Naive thymus-derived CD4-positive, alpha-beta T cell (primary cell): Measurements from ENCODE around the gene RABEP1. TPM values are rescaled to one million over a fixed set of nuclear protein-coding genes. Genes with fewer than 3 reads are reported as not detected.
A peak's percentile ranks its signal among the peaks of the same experiment; 100 is the strongest.
"Not testable (repeated sequence)": the region's sequence is repeated elsewhere in the genome, so short reads cannot be mapped to it uniquely, and the experiment has no call there.

Experiments used
- ATAC-seq: fragments of 150-1000 bp; cut with Tn5 transposase; 2 replicates; pipeline ENCODE4 v1.10.0; 2021; ENCODE audit warnings: mild to moderate bottlenecking, moderate library complexity
- CTCF ChIA-PET: fragments of 350-600 bp; sonication (Branson Sonifier 250); formaldehyde crosslinking; loops from one replicate; lab custom pipeline; 2021; ENCODE audit warnings: antibody characterized with exemption; lab: Charles Lee
- POLR2A ChIA-PET: fragments of 350-600 bp; sonication (Branson Sonifier 250); formaldehyde crosslinking; loops from one replicate; lab custom pipeline; 2021; ENCODE audit warnings: antibody characterized with exemption, inconsistent platforms; lab: Charles Lee
- DNase-seq, 9 donors: peaks; one replicate each; pipeline versions ENCODE4 v3.0.0 to v3.0.0-alpha.2; 2020 to 2022; ENCODE audit warnings: mixed read lengths in 1 of 9
- H3K27ac ChIP-seq: one replicate; pipeline ENCODE4 v1.7.0; 2013; ENCODE audit warnings: mild to moderate bottlenecking, low read depth, low read length, moderate library complexity
- H3K27me3 ChIP-seq, 2 donors: one replicate each; pipeline ENCODE4 v1.7.0; 2013; ENCODE audit warnings: low read length in 2 of 2, mild to moderate bottlenecking in 2 of 2, moderate library complexity in 2 of 2; ENCODE audit not compliant: control insufficient read depth in 2 of 2, insufficient read depth in 2 of 2
- H3K36me3 ChIP-seq, 3 experiments: 1 replicate in 2 of 3; 2 replicates in 1 of 3; pipeline ENCODE4 v1.7.0; 2013; ENCODE audit warnings: low read length in 3 of 3, mild to moderate bottlenecking in 3 of 3, moderate library complexity in 1 of 3; ENCODE audit not compliant: insufficient read depth in 3 of 3, control insufficient read depth in 2 of 3
- H3K4me1 ChIP-seq, 2 donors: one replicate each; pipeline ENCODE4 v1.7.0; 2013; ENCODE audit warnings: low read length in 2 of 2, mild to moderate bottlenecking in 2 of 2, moderate library complexity in 1 of 2; ENCODE audit not compliant: control insufficient read depth in 2 of 2, insufficient read depth in 2 of 2
- H3K4me3 ChIP-seq: 2 replicates; pipeline ENCODE4 v1.7.0; 2013; ENCODE audit warnings: mild to moderate bottlenecking, low read length
- H3K9me3 ChIP-seq, 3 experiments: 1 replicate in 2 of 3; 2 replicates in 1 of 3; pipeline ENCODE4 v1.7.0; 2013; ENCODE audit warnings: low read length in 3 of 3; ENCODE audit not compliant: control insufficient read depth in 2 of 3
- H3K27ac Mint-ChIP-seq, 9 donors: one replicate each; pipeline ENCODE4 v1.8.0; 2020 to 2022; ENCODE audit warnings: mixed read lengths in 9 of 9, mild to moderate bottlenecking in 8 of 9, moderate library complexity in 5 of 9, inconsistent platforms in 2 of 9
- H3K27me3 Mint-ChIP-seq, 5 donors: one replicate each; pipeline ENCODE4 v1.8.0; 2021 to 2022; ENCODE audit warnings: mixed read lengths in 5 of 5, mild to moderate bottlenecking in 1 of 5
- H3K36me3 Mint-ChIP-seq, 5 donors: one replicate each; pipeline ENCODE4 v1.8.0; 2020 to 2022; ENCODE audit warnings: mixed read lengths in 5 of 5, mild to moderate bottlenecking in 3 of 5, inconsistent platforms in 1 of 5
- H3K4me1 Mint-ChIP-seq, 7 donors: one replicate each; pipeline ENCODE4 v1.8.0; 2020 to 2022; ENCODE audit warnings: mixed read lengths in 7 of 7, mild to moderate bottlenecking in 3 of 7, inconsistent platforms in 1 of 7
- H3K4me3 Mint-ChIP-seq, 10 donors: one replicate each; pipeline ENCODE4 v1.8.0; 2020 to 2022; ENCODE audit warnings: mild to moderate bottlenecking in 10 of 10, mixed read lengths in 10 of 10, moderate library complexity in 6 of 10, inconsistent platforms in 2 of 10
- H3K9me3 Mint-ChIP-seq, 11 donors: one replicate each; pipeline ENCODE4 v1.8.0; 2020 to 2022; ENCODE audit warnings: mixed read lengths in 11 of 11, mild to moderate bottlenecking in 4 of 11, inconsistent platforms in 1 of 11, moderate library complexity in 1 of 11
- intact Hi-C, 2 donors: fragments of 100-400 bp; cut with micrococcal nuclease; formaldehyde crosslinking; loops; one replicate each; pipeline ENCODE4 v1.15.1; 2023
- polyA plus RNA-seq, 2 donors: library from polyadenylated mRNA; unstranded; fragments of 300-500 nt; fragmentation: Illumina TruSeq; gene quantifications; one replicate each; pipeline ENCODE4 v1.2.3, GENCODE V29; 2021
- total RNA-seq, 6 experiments: library from RNA in 5 of 6; stranded (reverse) in 5 of 6; gene quantifications; 1 replicate in 5 of 6; 2 replicates in 1 of 6; pipeline ENCODE4 v1.2.3 and lab custom pipeline; 2021 to 2026

RABEP1 gene
- total and polyA plus RNA-seq, 7 experiments from 2014 or later, result 26.2 to 58.5 (median 41.2) TPM

DNA sequence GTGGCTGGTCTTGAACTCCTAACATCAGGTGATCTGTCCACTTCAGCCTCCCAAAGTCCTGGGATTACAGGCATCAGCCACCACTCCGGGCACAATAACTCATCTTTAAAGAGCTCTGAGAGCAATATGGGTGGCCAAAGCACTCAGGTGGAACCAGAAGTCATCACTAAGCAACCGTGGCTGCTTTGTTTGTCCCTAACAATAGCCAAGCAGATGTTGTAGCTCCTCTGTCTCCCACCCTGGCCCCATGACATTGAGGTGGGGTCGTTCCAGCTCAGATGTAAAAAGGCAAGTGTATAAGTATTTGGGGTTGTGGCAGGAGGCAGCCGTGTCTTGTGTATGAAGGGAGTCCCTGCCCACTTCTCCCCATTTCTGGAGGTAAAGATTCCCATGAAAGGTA is 43.8 kb upstream of the RABEP1 start:
- Histone ChIP-seq H3K36me3 (no peaks in the 10 kb centered on the region), H3K27me3 (no peaks in the 10 kb centered on the region), H3K4me3 (no peak overlapping the region), H3K27ac (no peak overlapping the region), H3K9me3 (no peaks in the 10 kb centered on the region), H3K4me1 (peaks cover 27 to 40% of the 10 kb centered on the region in 2 donors)
- peak overlapping the region in 6 of 9 donors; percentile 49 to 71 (median 63) for H3K27ac Mint-ChIP-seq
- peaks cover 0 to 16% (median 8%) of the 10 kb centered on the region in 5 donors for H3K36me3 Mint-ChIP-seq
- ChIA-PET CTCF (interaction anchor here (0.7 to 1.3 kb wide), 4 partner anchors 10 to 40 kb away, joined by 3 to 5 read pairs (median 3); no protein-coding TSS in a partner anchor), POLR2A (interaction anchor here (1.3 to 2.1 kb wide), 3 partner anchors 10 to 43 kb away, joined by 4 to 9 read pairs (median 5); partner anchors contain the start of gene RABEP1)
- H3K4me1 Mint-ChIP-seq, result peaks cover 18 to 51% (median 44%) of the 10 kb centered on the region in 7 donors
- no peak overlapping the region for H3K4me3 Mint-ChIP-seq
- ATAC-seq (no peak), DNase-seq (no peak)
- intact Hi-C loops, result no loop called here
- H3K27me3 Mint-ChIP-seq, result peaks cover 0 to 2% (median 0%) of the 10 kb centered on the region in 5 donors
- H3K9me3 Mint-ChIP-seq, result peaks cover 0 to 6% (median 3%) of the 10 kb centered on the region in 11 donors

DNA sequence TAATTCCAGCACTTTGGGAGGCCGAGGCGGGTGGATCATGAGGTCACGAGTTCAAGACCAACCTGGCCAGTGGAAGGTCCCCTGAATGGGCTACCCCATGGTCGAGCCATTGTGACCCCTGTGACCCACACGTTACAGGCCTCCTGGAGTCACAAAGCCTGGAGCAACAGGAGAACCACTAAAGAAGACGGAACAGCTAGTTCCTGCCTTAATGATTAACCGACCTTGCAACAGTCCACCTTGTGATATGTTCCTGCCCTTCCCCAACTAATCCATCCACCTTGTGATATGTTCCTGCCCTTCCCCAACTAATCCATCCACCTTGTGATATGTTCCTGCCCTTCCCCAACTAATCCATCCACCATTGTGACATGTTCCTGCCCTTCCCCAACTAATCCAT is 42.3 kb upstream of the RABEP1 start:
- peaks cover 19 to 54% (median 47%) of the 10 kb centered on the region in 7 donors for H3K4me1 Mint-ChIP-seq
- peaks cover 27 to 40% of the 10 kb centered on the region in 2 donors for H3K4me1 ChIP-seq

DNA sequence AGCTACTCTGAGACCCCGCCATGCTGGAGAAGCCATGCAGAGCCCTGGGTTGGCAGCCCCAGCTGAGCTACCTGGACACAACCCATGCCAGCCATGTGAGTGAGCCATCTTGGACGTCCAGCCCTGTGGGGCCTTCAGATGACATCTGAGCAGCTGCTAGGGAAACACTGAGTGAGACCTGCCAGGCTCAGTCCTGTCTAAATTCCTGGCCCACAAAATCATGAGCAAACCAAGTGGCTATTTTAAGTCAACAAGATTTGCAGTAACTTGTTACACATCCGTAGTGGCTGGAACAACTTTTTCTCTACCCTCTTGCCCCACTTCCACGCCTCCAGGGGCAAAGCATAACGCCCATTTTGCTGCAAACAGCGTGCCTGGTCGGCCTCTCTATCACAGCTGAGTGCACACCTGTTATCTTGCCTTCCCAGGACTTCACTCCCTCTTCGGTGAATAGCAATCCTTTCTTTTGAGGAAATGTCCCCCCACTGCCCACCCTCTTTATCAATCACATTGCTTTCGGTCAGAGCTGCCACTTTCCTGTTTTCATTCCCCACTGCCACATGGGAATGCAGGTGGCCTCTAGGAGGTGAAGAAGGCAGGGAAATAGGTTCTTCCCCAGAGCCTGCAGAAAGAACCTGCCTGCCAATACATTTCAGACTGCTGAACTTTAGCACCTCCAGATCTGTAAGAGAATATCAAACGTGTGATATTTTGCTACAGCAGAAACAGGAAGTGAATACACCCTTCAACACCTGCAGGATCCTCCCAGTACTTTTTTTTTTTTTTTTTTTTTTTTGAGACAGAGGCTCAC is 40.0 kb upstream of the RABEP1 start:
- DNase-seq (peak in 7 of 9 donors; percentile 36 to 75 (median 65)), ATAC-seq (peak; percentile 88)
- Histone ChIP-seq H3K27me3 (no peaks in the 10 kb centered on the region), H3K36me3 (no peaks in the 10 kb centered on the region), H3K27ac (peak overlapping the region; percentile 73), H3K9me3 (no peaks in the 10 kb centered on the region), H3K4me1 (peaks cover 27 to 39% of the 10 kb centered on the region in 2 donors), H3K4me3 (peak overlapping the region; percentile 17)
- intact Hi-C loops, result loop anchor here (1.0 to 5.0 kb wide), 4 partner anchors 15 to 820 kb away; partner anchors contain the start of gene RABEP1 (in 1 of the 2)
- Mint-ChIP-seq H3K4me1 (peaks cover 19 to 49% (median 44%) of the 10 kb centered on the region in 7 donors), H3K27ac (peak overlapping the region; percentile 85 to 100 (median 99)), H3K9me3 (peaks cover 0 to 3% (median 2%) of the 10 kb centered on the region in 11 donors), H3K36me3 (peaks cover 0 to 6% (median 2%) of the 10 kb centered on the region in 5 donors), H3K27me3 (peaks cover 0 to 2% (median 0%) of the 10 kb centered on the region in 5 donors), H3K4me3 (peak overlapping the region; percentile 55 to 95 (median 86))
- POLR2A ChIA-PET, result interaction anchor here (0.5 to 1.4 kb wide), 7 partner anchors 15 to 244 kb away, joined by 3 to 8 read pairs (median 5); partner anchors contain the start of genes DERL2, MIS12, NUP88 and RABEP1
- CTCF ChIA-PET, result interaction anchor here (0.6 to 1.0 kb wide), 5 partner anchors 8 to 225 kb away, joined by 3 to 4 read pairs (median 3); no protein-coding TSS in a partner anchor

More for the DNA sequence above, 42.3 kb upstream of the RABEP1 start:
- H3K27ac ChIP-seq, DNase-seq, H3K27me3 ChIP-seq, ATAC-seq, H3K36me3 ChIP-seq, H3K9me3 Mint-ChIP-seq, H3K27me3 Mint-ChIP-seq, H3K4me3 ChIP-seq, H3K4me3 Mint-ChIP-seq, H3K9me3 ChIP-seq: not testable (repeated sequence)
- ChIA-PET CTCF (interaction anchor here (0.8 kb wide), 1 partner anchor 44 kb away, joined by 3 read pairs; no protein-coding TSS in a partner anchor), POLR2A (interaction anchor here (1.3 to 1.7 kb wide), 2 partner anchors 12 to 42 kb away, joined by 3 to 4 read pairs; partner anchors contain the start of gene RABEP1)
- Mint-ChIP-seq H3K36me3 (peaks cover 0 to 12% (median 3%) of the 10 kb centered on the region in 5 donors), H3K27ac (peak overlapping the region in 2 of 9 donors; percentile 60 to 71)
- intact Hi-C loops, result loop anchor here in 1 of 2 donors (5.0 kb wide), 1 partner anchor 817 kb away; no protein-coding TSS in a partner anchor

DNA sequence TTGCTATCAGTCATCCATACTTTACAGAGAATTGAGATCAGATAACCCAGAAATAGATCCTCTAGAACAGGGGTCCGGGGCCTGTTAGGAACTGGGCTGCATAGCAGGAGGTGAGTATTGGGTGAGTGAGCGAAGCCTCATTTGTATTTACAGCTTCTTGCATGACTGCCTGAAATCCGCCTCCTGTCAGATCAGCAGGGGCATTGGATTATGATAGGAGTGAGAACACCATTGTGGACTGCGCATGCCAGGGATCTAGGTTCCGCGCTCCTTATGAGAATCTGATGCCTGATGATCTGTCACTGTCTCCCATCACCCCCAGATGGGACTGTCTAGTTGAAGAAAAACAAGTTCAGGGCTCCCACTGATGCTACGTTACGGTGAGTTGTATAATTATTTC is 34.5 kb upstream of the RABEP1 start:
- Mint-ChIP-seq H3K9me3 (peaks cover 0 to 2% (median 0%) of the 10 kb centered on the region in 11 donors), H3K27ac (peak overlapping the region in 4 of 9 donors; percentile 7 to 86 (median 36)), H3K27me3 (no peaks in the 10 kb centered on the region), H3K4me3 (no peak overlapping the region), H3K4me1 (peaks cover 9 to 26% (median 21%) of the 10 kb centered on the region in 7 donors), H3K36me3 (peaks cover 0 to 5% (median 0%) of the 10 kb centered on the region in 5 donors)
- ATAC-seq, result no peak
- DNase-seq, result no peak
- H3K4me3 ChIP-seq, result no peak overlapping the region
- ChIA-PET POLR2A (interaction anchor here (0.6 to 1.4 kb wide), 2 partner anchors 9 to 145 kb away, joined by 3 to 5 read pairs; no protein-coding TSS in a partner anchor), CTCF (interaction anchor here (0.7 to 1.1 kb wide), 3 partner anchors 9 to 1183 kb away, joined by 3 to 4 read pairs (median 4); no protein-coding TSS in a partner anchor)
- H3K27me3 ChIP-seq, result no peaks in the 10 kb centered on the region
- intact Hi-C loops, result loop anchor here in 1 of 2 donors (5.0 kb wide), 1 partner anchor 1175 kb away; no protein-coding TSS in a partner anchor
- H3K9me3 ChIP-seq, result no peaks in the 10 kb centered on the region
- no peaks in the 10 kb centered on the region for H3K36me3 ChIP-seq
- H3K4me1 ChIP-seq, result peaks cover 5 to 9% of the 10 kb centered on the region in 2 donors
- no peak overlapping the region for H3K27ac ChIP-seq

DNA sequence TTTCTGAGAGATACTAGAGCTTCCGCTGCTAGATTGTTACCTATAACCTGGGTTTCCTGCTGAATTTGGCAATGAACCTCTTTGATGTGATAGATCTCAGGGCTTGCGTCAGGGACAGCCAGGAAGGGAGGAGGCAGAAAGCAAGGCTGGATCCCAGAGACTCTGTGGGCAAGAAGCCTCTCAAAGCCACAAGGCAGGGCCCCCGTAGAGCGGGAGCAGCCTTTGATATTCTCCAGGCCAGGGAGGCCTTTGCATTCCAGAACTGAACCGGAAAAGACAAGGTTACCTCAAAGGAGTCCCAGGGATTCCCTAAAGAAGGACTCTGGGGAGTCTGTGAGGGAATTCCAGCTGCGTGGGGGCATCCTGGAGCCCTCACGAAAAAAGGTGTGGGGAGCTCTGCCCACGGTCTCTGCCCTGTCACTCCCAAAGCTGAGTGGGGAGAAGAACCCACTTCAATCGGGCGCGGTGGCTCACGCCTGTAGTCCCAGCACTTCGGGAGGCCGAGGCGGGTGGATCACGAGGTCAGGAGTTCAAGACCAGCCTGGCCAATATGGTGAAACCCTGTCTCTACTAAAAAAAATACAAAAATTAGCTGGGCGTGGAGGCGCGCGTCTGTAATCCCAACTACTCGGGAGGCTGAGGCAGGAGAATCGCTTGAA is 33.1 kb upstream of the RABEP1 start:
- no peak overlapping the region for H3K4me3 ChIP-seq
- ATAC-seq (no peak), DNase-seq (peak in 3 of 9 donors; percentile 14 to 31 (median 19))
- intact Hi-C loops, result loop anchor here (1.0 to 5.0 kb wide), 4 partner anchors 52 to 1173 kb away; partner anchors contain the start of gene C1QBP (in 2 of the 2)
- H3K36me3 ChIP-seq, result no peaks in the 10 kb centered on the region
- POLR2A ChIA-PET, result interaction anchor here (1.0 to 1.4 kb wide), 3 partner anchors 11 to 38 kb away, joined by 3 to 5 read pairs (median 3); partner anchors contain the start of gene RABEP1
- H3K4me1 Mint-ChIP-seq, result peaks cover 1 to 16% (median 9%) of the 10 kb centered on the region in 7 donors
- peak overlapping the region in 6 of 10 donors; percentile 33 to 57 (median 45) for H3K4me3 Mint-ChIP-seq
- H3K27me3 ChIP-seq, result no peaks in the 10 kb centered on the region
- H3K36me3 Mint-ChIP-seq, result peaks cover 0 to 4% (median 0%) of the 10 kb centered on the region in 5 donors
- H3K27ac ChIP-seq, result no peak overlapping the region
- H3K27me3 Mint-ChIP-seq, result no peaks in the 10 kb centered on the region
- H3K9me3 ChIP-seq, result no peaks in the 10 kb centered on the region
- peak overlapping the region in 7 of 9 donors; percentile 47 to 86 (median 76) for H3K27ac Mint-ChIP-seq
- CTCF ChIA-PET, result interaction anchor here (0.7 to 1.6 kb wide), 5 partner anchors 14 to 168 kb away, joined by 3 to 5 read pairs (median 4); partner anchors contain the start of gene SCIMP
- peaks cover 0 to 2% (median 0%) of the 10 kb centered on the region in 11 donors for H3K9me3 Mint-ChIP-seq
- H3K4me1 ChIP-seq, result peaks cover 4 to 5% of the 10 kb centered on the region in 2 donors
